Endometrial microvascular endothelial cells (primary cell): ENCODE data around the gene SLC25A21. TPM values are rescaled to one million over a fixed set of nuclear protein-coding genes. Genes with fewer than 3 reads are reported as not detected.
"Not testable (repeated sequence)": the region's sequence is repeated elsewhere in the genome, so short reads cannot be mapped to it uniquely, and the experiment has no call there.

ENCODE experiments used
- in situ Hi-C: cut with HindIII; loops from 2 replicates; pipeline ENCODE4 v1.10.0; 2017; ENCODE audit warnings: low sequenced_read_pairs, low pct_unique_long_range_greater_than_20kb; ENCODE audit errors: inconsistent ontology term
- total RNA-seq: library from RNA; depleted of rRNA; stranded (reverse); fragments of >200 nt; gene quantifications from one replicate; pipeline ENCODE4 v1.2.3, GENCODE V29; 2015; ENCODE audit errors: inconsistent ontology term

SLC25A21 gene
- total RNA-seq = 1.4 TPM

DNA sequence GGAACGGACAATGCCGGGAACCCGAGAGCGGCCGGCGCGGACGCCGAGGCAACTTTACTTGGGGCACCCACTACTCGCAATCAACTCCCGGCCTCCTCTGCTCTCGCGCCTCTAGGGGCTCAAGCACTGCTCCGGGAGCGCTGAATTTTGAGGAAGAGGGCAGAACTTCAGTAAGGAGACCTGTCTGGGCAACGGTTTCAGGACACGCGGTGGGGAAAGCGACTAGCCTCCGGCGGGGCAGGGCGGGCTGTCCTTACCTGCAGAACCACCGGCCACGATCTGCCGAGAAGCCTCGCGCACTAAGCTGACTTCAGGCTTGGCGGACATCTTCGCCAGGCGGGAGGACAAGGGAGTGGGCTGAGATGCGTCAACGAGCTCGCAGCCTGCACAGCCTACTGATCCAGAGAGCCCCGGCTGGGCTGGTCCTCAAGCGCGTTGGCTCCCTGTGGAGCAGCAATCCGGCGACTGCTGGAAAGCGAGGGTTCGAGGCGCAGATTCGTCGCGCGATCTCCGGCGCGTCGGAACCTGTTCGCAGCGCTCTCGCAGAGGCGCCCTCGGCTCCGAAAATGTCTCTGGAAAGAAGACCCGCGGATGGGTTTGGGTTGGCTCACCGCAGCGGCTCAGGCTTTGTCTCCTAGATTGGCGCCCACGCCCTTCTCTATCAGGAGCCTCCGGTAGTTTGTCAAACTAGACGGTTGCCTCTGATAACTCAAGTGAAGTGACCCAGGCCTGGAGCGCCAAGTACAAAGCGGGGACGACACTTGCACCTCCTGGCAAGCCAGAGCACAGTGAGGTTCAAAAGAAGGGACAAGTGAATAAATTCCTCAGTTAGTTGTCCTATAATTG, at the start of gene SLC25A21:
Gene SLC25A21, minus strand, starts transcription at position 583 of the 846 bp plus-strand sequence.
- in situ Hi-C loops = no loop called here

DNA sequence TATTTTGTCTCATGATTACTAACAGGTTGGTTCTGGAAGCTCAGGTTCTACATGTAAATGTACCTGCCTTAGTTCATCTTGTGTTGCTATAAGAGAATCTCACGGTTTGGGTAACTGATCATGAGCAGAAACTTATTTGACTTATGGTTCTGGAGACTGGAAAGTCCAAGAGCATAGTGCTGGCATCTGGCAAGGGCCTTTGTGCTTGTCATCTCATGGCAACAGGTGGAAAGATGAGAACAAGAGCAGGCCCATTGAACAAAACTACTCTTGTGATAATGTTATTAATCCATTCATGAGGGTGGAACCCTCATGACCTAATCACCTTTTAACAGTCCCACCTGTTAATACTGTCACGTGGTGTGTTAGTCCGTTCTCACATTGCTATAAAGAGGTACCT, 48.7 kb upstream of the SLC25A21 start:
- in situ Hi-C loops = no loop called here

DNA sequence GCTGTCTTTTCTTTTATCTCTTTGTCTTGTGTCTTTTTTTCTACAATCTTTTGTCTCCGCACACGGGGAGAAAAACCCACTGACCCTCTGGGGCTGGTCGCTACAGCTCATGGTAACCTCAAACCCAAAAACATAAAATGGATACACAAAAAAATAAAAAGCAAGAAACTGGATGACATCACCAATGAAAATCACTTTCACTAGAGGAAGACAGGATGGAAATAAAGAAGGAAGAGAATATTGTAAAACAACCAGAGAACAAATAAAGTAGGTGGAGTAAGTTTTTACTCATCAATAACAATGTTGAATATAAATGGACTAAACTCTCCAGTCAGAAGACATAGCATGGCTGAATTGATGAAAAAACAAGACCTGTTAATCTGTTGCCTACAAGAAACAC, 42.9 kb upstream of the SLC25A21 start:
- in situ Hi-C loops = no loop called here

DNA sequence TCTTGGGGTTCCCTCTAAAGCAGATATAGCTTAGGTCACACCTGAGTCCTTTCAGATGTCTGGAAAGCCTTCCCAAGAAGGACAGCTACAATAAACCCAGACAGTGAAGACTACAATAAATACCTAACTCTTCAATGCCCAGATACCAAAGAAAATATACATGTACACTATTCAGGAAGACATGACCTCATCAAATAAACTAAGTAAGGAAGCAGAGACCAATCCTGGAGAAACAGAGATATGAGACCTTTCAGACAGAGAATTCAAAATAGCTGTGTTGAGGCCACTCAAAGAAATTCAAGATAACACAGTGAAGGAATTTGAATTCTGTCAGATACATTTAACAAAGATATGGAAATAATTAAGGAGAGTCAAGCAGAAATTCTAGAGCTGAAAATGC, 40.6 kb upstream of the SLC25A21 start:
- in situ Hi-C loops = no loop called here

DNA sequence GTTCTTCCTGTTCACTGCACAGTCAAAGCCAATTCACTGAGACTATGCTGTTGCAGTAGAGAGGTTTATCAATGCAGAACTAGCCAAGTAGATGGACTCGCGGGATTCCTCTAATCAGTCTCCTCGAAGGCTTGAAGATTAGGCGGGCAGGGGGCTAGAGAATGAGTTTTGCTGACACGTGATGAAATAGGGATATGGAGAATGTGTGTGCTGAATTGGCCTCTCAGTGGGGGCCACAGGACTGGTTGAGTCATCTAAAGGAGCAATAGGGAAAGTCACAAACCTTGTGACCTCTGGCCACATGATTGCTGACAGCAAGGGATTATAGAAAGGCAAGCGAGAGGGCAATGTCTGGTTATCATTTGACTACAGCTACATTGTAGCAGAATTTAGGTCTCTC, 38.0 kb upstream of the SLC25A21 start:
- in situ Hi-C loops = no loop called here

DNA sequence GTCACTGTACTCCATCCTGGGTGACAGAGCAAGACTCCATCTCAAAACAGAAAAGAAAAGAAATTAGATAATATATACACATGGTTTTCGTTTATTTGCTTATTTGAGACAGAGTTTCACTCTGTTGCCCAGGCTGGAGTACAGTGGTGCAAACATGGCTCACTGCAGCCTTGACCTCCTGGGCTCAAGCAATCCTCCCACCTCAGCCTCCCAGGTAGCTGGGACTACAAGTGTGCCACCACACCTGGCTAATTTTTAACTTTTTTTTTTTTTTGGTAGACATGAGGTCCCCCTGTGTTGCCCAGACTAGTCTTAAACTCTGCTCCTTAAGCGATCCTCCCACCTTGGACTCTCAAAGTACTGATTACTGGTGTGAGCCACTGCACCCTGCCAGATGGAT, 37.2 kb upstream of the SLC25A21 start:
- in situ Hi-C loops = not testable (repeated sequence)

DNA sequence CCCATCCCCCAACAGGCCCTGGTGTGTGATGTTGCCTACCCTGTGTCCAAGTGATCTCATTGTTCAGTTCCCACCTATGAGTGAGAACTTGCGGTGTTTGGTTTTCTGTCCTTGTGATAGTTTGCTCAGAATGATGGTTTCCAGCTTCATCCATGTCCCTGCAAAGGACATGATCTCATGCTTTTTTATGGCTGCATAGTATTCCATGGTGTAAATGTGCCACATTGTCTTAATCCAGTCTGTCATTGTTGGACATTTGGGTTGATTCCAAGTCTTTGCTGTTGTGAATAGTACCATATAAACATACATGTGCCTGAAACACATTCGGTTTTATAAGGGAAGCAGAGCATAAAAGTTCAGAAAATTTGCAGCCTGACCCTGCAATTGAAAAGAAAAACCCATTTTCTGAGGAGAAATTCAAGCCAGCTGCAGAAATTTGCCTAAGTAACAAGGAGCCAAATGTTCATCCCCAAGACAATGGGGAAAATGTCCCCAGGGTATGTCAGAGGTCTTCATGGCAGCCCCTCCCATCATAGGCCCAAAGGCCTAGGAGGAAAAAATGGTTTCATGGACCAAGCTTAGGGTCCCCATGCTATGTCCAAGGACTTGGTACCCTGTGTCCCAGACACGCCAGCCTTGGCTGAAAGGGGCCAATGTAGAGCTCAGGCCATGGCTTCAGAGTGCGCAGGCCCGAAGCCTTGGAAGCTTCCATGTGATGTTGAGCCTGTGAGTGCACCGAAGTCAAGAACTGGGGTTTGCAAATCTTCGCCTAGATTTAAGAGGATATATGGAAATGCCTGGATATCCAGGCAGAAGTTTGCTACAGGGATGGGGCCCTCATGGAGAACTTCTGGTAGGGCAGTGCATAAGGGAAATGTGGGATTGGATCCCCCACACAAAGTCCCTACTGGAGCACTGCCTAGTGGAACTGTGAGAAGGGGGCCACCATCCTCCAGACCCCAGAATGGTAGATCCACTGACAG, 33.5 kb upstream of the SLC25A21 start:
- in situ Hi-C loops = not testable (repeated sequence)

DNA sequence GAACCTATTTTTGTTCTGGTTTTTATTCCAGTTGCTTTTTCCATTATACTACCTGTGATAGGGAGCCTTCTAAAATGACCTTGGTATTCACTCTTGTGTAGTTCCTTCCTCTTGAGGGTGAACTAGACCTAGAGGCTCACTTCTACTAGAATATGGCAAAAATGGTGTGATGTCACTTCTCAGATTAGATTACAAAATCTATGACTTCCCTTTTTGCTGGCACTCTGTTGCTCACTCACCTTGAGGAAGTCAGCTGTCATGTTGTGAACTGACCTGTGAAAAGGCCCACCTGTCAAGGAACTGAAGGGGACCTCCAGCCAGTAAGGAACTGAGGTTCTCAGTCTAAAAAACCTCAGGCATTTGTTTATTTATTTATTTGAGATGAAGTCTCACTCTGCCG, 31.0 kb upstream of the SLC25A21 start:
- in situ Hi-C loops = no loop called here

DNA sequence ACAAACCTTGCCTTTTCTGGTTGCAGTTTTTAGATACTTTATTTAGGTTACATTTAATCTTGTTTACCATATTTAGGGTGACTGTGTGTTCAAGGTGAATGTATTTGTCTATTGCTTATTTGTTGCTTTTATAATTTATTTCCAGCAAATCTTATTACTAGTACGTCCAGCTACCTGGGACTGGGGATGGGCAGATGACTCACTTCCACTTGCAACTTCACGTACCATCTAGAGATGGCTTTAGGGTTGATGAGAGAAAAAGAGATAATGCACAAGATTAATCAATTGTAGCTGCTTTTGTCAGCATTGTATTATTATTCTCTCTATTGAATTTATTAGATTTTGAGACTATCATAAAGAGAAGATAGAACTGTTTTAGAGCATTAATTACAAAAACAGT, 30.4 kb upstream of the SLC25A21 start:
- in situ Hi-C loops = no loop called here

DNA sequence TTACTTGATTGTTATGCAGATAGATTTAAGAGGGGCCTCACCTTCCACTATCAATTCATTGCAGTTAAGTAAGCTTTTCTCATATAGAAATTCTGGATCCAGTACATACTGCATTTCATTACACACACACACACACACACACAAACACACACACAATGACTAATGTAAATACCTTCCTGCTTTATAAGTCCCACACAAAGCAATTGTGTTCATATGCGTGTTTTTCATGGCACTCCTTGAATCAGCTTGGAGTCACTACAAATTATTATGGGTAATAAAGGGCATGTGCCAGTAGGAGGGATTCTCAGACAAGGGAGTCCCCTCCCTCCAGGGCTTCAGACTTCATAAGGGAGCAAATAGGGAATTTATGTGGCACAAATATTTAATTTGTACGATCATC, 29.9 kb upstream of the SLC25A21 start:
- in situ Hi-C loops = no loop called here

DNA sequence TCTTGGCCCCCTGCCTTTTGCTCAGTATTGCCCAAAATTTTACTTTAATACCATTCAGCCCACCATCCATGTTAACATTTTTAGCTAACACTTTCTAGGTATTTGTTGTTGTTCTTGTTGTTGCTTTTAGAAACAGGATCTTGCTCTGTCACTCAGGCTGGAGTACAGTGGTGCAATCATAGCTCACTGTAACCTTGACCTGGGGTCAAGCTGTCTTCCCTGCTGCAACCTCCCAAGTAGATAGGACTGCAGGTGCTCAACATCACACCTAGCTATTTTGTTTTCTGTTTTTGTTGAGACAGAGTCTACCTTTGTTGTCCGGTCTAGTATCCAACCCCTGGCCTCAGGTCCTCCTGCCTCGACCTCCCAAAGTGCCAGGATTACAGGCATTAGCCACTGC, 29.3 kb upstream of the SLC25A21 start:
- in situ Hi-C loops = no loop called here

DNA sequence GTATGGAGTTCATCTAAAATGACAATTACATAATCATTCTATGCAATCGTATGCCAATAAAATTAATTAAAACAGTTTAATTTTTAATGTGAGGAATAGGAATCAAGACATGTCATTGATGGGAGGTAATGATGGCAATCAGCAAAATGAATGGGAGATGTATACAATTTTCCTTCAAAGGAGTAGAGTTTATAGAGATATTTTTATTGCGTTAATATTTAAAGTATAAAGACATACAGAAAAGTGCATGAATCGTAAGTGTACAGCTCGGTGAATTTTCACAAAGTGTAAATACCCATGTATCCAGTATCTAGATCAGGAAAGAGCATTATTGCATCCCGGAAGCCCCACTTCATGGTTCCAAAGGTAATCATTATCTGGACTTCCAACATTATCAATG, 26.5 kb upstream of the SLC25A21 start:
- in situ Hi-C loops = no loop called here

DNA sequence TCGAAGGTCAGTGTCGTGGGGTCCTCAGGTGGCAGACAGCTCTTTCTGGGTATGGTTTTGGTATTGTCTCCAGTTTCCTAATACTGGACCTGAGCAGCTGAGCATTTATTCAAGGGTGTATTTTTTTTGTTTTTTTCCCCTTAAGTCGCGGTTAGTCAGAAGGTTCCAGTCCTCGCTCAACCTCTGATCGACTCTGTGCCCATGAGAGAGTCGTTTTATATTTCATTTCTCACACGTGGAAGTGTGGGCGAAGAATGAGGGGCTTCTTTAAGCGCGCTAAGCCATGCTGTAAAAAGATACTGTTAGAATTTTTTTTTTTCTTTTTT, 25.8 kb upstream of the SLC25A21 start:
- in situ Hi-C loops = no loop called here

DNA sequence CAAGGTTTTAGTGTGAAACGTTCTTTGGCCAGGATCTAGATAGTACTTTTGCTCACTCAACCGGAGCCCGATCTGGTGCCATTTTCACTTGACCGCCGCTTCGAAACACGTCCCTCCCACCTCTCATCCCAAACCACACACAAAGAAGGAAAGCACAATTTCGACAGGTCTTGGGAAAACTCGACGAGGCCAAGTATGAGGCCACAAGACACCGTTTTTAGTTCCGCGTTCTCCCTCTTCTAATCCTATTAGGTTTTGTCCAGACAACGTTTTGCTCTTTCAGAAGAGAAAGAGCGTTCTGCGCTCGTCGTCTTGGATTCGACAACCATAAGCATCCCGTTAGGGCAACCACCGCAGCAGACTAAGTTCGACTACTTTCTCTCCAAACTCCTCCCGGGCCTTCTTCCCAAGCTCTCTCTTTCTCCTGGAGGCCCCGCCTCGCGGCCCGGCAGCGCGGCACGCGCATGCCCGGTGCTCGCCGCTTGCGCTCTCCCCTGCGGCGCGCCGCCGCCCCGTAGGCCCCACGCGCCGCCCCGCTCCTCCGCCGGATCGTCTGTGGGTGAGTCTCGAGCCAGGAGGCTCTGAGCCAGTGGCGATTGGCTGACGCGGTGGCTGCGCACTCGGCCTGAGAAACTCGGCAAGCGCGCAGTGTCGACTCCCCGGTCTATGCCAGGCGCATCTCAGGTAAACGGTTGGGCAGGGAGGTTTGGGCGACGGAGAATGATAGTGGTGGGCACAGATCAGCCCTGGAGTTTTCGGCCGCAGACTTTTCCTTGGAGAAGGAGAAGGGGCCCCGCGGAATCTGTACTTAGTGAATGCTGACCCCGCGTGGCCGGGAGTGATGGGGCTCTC, 25.2 kb upstream of the SLC25A21 start, which contains the start of gene MIPOL1:
Gene MIPOL1, plus strand, starts transcription at position 517 of the 852 bp plus-strand sequence. CDS start 49,952 bp downstream, outside the sequence.
- in situ Hi-C loops = no loop called here

DNA sequence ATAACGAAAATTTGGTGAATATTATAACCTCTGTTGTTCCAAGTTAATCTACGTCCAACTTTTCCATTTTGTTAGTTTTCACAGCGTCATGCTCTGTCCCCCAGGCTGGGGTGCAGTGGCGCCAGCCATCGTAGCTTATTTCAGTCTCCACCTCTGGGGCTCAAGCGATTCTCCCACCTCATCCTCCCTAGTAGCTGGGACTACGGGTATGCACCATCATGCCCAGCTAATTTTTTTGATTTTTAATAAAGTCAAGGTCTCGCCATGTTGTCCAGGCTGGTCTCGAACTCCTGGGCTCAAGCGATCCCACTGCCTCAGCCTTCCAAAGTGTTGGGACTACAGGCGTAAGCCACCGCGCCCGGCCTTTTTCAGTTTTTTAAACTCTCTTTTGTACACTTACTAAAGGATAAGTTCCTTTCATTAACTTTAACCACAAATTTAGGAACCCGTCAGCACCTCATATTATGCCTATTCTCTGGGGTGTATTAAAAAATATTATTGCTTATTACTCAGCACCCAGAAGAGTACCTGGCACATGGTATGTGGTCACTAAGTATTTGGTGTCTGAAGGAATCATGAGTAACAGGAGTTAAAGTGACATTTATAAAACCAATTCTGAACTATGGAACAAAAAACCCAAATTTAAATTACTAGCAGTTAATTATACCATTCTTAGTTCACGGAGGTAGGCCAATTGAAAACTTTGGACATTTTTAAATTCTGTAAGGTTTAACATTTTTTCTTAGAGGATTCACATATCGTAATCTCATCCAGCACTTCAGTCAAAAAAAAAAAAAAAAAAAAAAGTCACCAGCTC, 24.4 kb upstream of the SLC25A21 start:
- in situ Hi-C loops = no loop called here

DNA sequence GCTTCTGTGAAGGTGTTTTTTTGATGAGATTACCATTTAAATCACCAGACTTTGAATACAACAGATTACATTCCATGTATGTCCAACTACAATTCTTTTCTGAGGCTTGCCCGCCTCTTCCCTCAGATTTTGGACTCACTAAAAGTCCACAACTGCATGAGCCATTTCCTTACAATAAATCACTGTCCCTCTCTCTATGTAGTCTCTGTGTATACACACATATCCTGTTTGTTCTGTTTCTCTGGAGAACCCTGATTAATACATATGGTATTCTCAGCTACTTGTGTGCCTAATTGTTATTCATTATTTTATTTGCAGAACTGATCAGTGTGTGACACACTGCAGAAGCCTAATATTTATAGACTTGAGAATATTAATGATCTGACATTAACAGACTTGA, 22.9 kb upstream of the SLC25A21 start:
- in situ Hi-C loops = no loop called here

DNA sequence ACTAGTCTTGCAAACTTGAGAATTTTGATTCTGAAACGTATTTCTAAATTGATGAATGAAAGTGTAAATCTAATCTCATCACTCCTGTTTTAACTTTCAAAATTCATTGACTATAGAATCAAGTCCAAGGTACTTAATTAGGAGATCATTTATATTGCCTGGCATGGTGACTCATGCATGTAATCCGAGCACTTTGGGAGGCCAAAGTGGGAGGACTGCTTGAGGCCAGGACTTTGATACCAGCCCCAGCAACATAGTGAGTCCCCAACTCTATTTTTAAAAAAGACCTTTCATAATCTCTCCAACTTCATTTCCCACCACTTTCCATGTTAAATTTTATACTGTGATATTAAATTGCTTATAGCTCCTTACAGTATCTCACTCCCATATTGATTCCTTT, 22.3 kb upstream of the SLC25A21 start:
- in situ Hi-C loops = no loop called here

DNA sequence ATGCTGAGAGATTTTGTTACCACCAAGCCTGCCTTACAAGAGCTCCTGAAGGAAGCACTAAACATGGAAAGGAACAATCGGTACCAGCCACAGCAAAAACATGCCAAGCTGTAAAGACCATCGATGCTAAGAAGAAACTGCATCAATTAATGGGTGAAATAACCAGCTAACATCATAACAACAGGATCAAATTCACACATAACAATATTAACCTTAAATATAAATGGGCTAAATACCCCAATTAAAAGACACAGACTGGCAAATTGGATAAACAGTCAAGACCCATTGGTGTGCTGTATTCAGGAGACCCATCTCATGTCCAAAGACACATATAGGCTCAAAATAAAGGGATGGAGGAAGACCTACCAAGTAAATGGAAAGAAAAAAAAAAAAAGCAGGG, 17.3 kb upstream of the SLC25A21 start:
- in situ Hi-C loops = not testable (repeated sequence)
